Measurements from ENCODE around the gene CACNB2.

- TF ChIP-seq EZH2phosphoT487 (IDR thresholded peaks at IDR 0.05; ENCODE audit: low read depth), result no peak
- no peak for TF ChIP-seq CTCF (IDR thresholded peaks at IDR 0.05; ENCODE audit: low read depth, low read length)
Measured at GRCh38 chr10:18145652-18146051, 5.4 kb downstream of the CACNB2 start.
